IMR-90 (cell line): ENCODE data around the gene ZNF236. TPM values are rescaled to one million over a fixed set of nuclear protein-coding genes. Genes with fewer than 3 reads are reported as not detected.

Experiments
- ATAC-seq: fragments of 200-7000 bp; cut with Tn5 transposase; 2 replicates; pipeline ENCODE4 v1.9.1; 2020; ENCODE audit warnings: low read depth, mild to moderate bottlenecking, moderate library complexity
- BruUV-seq: library from RNA; stranded (reverse); fragments of 400-500 nt; replicated peaks from 2 replicates; lab custom pipeline; 2021; lab: Mats Ljungman, UMichigan
- CTCF ChIA-PET: fragments of 300-600 bp; formaldehyde crosslinking; extraction: SDS; loops from one replicate; lab custom pipeline; 2021; ENCODE audit warnings: antibody characterized with exemption; lab: Yijun Ruan, JAX
- POLR2A ChIA-PET: fragments of 300-600 bp; sonication (Branson Sonifier 250); formaldehyde crosslinking; loops from one replicate; lab custom pipeline; 2022; ENCODE audit warnings: antibody characterized with exemption; ENCODE audit not compliant: unreplicated experiment; lab: Charles Lee
- DNase-seq: peaks from one replicate; pipeline ENCODE4 v3.0.0; 2013
- H2AFZ ChIP-seq: replicated peaks from 2 replicates; pipeline ENCODE3; 2013; ENCODE audit warnings: low read length, mild to moderate bottlenecking; ENCODE audit not compliant: poor library complexity
- H2AK5ac ChIP-seq: 2 replicates; pipeline ENCODE4 v1.6.1; 2013; ENCODE audit warnings: low read depth, low read length, inconsistent platforms
- H2AK9ac ChIP-seq: replicated peaks from 2 replicates; pipeline ENCODE3; 2013; ENCODE audit warnings: mild to moderate bottlenecking, low read depth, low read length, moderate library complexity; ENCODE audit not compliant: poor library complexity
- H2BK120ac ChIP-seq: 2 replicates; pipeline ENCODE4 v1.6.1; 2013; ENCODE audit warnings: low read depth, low read length, inconsistent platforms
- H2BK15ac ChIP-seq: 3 replicates; pipeline ENCODE4 v1.6.1; 2013; ENCODE audit warnings: low read depth, low read length, inconsistent platforms
- H2BK20ac ChIP-seq: 2 replicates; pipeline ENCODE4 v1.6.1; 2013; ENCODE audit warnings: low read depth, mild to moderate bottlenecking, inconsistent platforms, low read length, moderate library complexity
- H2BK5ac ChIP-seq: 2 replicates; pipeline ENCODE4 v1.6.1; 2013; ENCODE audit warnings: mild to moderate bottlenecking, low read depth, low read length, inconsistent platforms; ENCODE audit not compliant: poor library complexity, severe bottlenecking
- H3K14ac ChIP-seq: replicated peaks from 2 replicates; pipeline ENCODE4 v1.6.1; 2013; ENCODE audit warnings: low read depth, low read length, inconsistent platforms
- H3K18ac ChIP-seq: 2 replicates; pipeline ENCODE4 v1.6.1; 2013; ENCODE audit warnings: low read depth, low read length, control low read depth
- H3K23ac ChIP-seq: 2 replicates; pipeline ENCODE4 v1.6.1; 2013; ENCODE audit warnings: low read depth, low read length, inconsistent platforms
- H3K27ac ChIP-seq: 2 replicates; pipeline ENCODE4 v1.5.1; 2013; ENCODE audit warnings: mild to moderate bottlenecking, control low read depth, low read length; ENCODE audit not compliant: insufficient read depth
- H3K27me3 ChIP-seq: 2 replicates; pipeline ENCODE4 v1.6.1; 2013; ENCODE audit warnings: low read length; ENCODE audit not compliant: control insufficient read depth, insufficient read depth
- H3K36me3 ChIP-seq: 2 replicates; pipeline ENCODE4 v1.6.1; 2013; ENCODE audit warnings: low read length, mixed read lengths; ENCODE audit not compliant: control insufficient read depth, insufficient read depth
- H3K4ac ChIP-seq: 2 replicates; pipeline ENCODE4 v1.6.1; 2013; ENCODE audit warnings: low read depth, low read length, inconsistent platforms
- H3K4me1 ChIP-seq: 2 replicates; pipeline ENCODE4 v1.6.1; 2013; ENCODE audit warnings: low read length, mixed read lengths; ENCODE audit not compliant: control insufficient read depth, insufficient read depth
- H3K4me2 ChIP-seq: 2 replicates; pipeline ENCODE4 v1.6.1; 2013; ENCODE audit warnings: low read depth, mild to moderate bottlenecking, control low read depth, low read length, moderate library complexity
- H3K4me3 ChIP-seq: 2 replicates; pipeline ENCODE4 v1.5.1; 2013; ENCODE audit warnings: low read depth, mild to moderate bottlenecking, control low read depth, low read length, moderate library complexity; ENCODE audit not compliant: insufficient read depth
- H3K56ac ChIP-seq: 2 replicates; pipeline ENCODE4 v1.6.1; 2013; ENCODE audit warnings: low read length, inconsistent platforms; ENCODE audit not compliant: insufficient read depth; ENCODE audit errors: extremely low read depth
- H3K79me1 ChIP-seq, 2 experiments: 2 replicates each; pipeline ENCODE4 v1.6.1; 2013; ENCODE audit warnings: low read length in 2 of 2, inconsistent platforms in 1 of 2, low read depth in 1 of 2
- H3K9ac ChIP-seq: 2 replicates; pipeline ENCODE4 v1.6.1; 2013; ENCODE audit warnings: low read depth, low read length, control low read depth
- H3K9me1 ChIP-seq: 2 replicates; pipeline ENCODE4 v1.6.1; 2013; ENCODE audit warnings: low read length, inconsistent platforms; ENCODE audit not compliant: insufficient read depth
- H3K9me3 ChIP-seq: 2 replicates; pipeline ENCODE4 v1.6.1; 2013; ENCODE audit warnings: low read length; ENCODE audit not compliant: control insufficient read depth, insufficient read depth
- H4K20me1 ChIP-seq: 2 replicates; pipeline ENCODE4 v1.6.1; 2013; ENCODE audit warnings: low read length, inconsistent platforms; ENCODE audit not compliant: insufficient read depth
- H4K5ac ChIP-seq: 2 replicates; pipeline ENCODE4 v1.6.1; 2013; ENCODE audit warnings: mild to moderate bottlenecking, low read depth, low read length, control low read depth
- H4K8ac ChIP-seq, 2 experiments: 2 replicates each; pipeline ENCODE4 v1.6.1; 2013; ENCODE audit warnings: low read depth in 2 of 2, low read length in 2 of 2, control low read depth in 1 of 2, inconsistent platforms in 1 of 2
- H4K91ac ChIP-seq: 2 replicates; pipeline ENCODE4 v1.6.1; 2013; ENCODE audit warnings: low read depth, low read length, inconsistent platforms; ENCODE audit not compliant: insufficient read depth
- BHLHE40 ChIP-seq: fragments of 150-350 bp; IDR thresholded peaks from 2 replicates; pipeline ENCODE4 v1.6.1; 2016; ENCODE audit warnings: mild to moderate bottlenecking, low read depth, low read length
- CEBPB ChIP-seq: IDR thresholded peaks from 2 replicates; pipeline ENCODE4 v1.6.1; 2012; ENCODE audit warnings: low read depth, low read length, improper control_type of control experiment
- CHD1 ChIP-seq: IDR thresholded peaks from 2 replicates; pipeline ENCODE4 v1.6.1; 2012; ENCODE audit warnings: low read depth, low read length, improper control_type of control experiment
- CTCF ChIP-seq: conservative IDR thresholded peaks from 2 replicates; pipeline ENCODE4 v1.5.1; 2012; ENCODE audit warnings: mild to moderate bottlenecking, low read depth, low read length, improper control_type of control experiment
- FOS ChIP-seq: fragments of 150-350 bp; IDR thresholded peaks from 2 replicates; pipeline ENCODE4 v1.6.1; 2016; ENCODE audit warnings: low read depth, low read length
- MAFK ChIP-seq: IDR thresholded peaks from 2 replicates; pipeline ENCODE4 v1.6.1; 2012; ENCODE audit warnings: low read depth, low read length, improper control_type of control experiment
- MAZ ChIP-seq: IDR thresholded peaks from 2 replicates; pipeline ENCODE4 v1.6.1; 2012; ENCODE audit warnings: low read depth, mild to moderate bottlenecking, low read length, improper control_type of control experiment, moderate library complexity, borderline replicate concordance
- MXI1 ChIP-seq: IDR thresholded peaks from 2 replicates; pipeline ENCODE4 v1.6.1; 2012; ENCODE audit warnings: low read depth, mild to moderate bottlenecking, low read length, moderate library complexity, borderline replicate concordance
- NFE2L2 ChIP-seq: fragments of 150-350 bp; IDR thresholded peaks from 2 replicates; pipeline ENCODE4 v1.6.1; 2016; ENCODE audit warnings: low read depth, mild to moderate bottlenecking, low read length
- POLR2A ChIP-seq: IDR thresholded peaks from 2 replicates; pipeline ENCODE4 v1.6.1; 2012; ENCODE audit warnings: mild to moderate bottlenecking, low read depth, low read length
- RAD21 ChIP-seq: IDR thresholded peaks from 2 replicates; pipeline ENCODE4 v1.6.1; 2012; ENCODE audit warnings: low read length, improper control_type of control experiment
- RCOR1 ChIP-seq: IDR thresholded peaks from 2 replicates; pipeline ENCODE4 v1.6.1; 2012; ENCODE audit warnings: mild to moderate bottlenecking, low read length, improper control_type of control experiment; ENCODE audit not compliant: insufficient replicate concordance
- RFX5 ChIP-seq: IDR thresholded peaks from 2 replicates; pipeline ENCODE4 v1.8.0; 2012; ENCODE audit warnings: low read depth, mild to moderate bottlenecking, low read length, moderate library complexity
- USF2 ChIP-seq: fragments of 150-350 bp; IDR thresholded peaks from 2 replicates; pipeline ENCODE4 v1.6.1; 2017; ENCODE audit warnings: mild to moderate bottlenecking, antibody characterized with exemption, low read length, low read depth
- WGBS, 2 experiments: methylation state at CpG; one replicate each; pipeline versions ENCODE4 v1.1.5 to v1.1.7; 2013; ENCODE audit warnings: missing lambda C conversion rate in 2 of 2; ENCODE audit not compliant: insufficient read length in 1 of 2; ENCODE audit errors: extremely low coverage in 2 of 2; 5-methylcytosine and 5-hydroxymethylcytosine counted together
- dilution Hi-C: fragments of 300-500 bp; cut with HindIII; formaldehyde crosslinking; loops from one replicate; pipeline ENCODE4 v1.14.3; 2018; ENCODE audit warnings: low sequenced_read_pairs; ENCODE audit not compliant: unreplicated experiment
- in situ Hi-C: fragments of 300-500 bp; cut with MboI; formaldehyde crosslinking; loops from 3 replicates; pipeline ENCODE4 v1.14.3; 2019; ENCODE audit warnings: low sequenced_read_pairs, inconsistent platforms, mixed read lengths
- intact Hi-C: fragments of 100-400 bp; cut with micrococcal nuclease; formaldehyde crosslinking; loops from 2 replicates; pipeline ENCODE4 v1.10.0; 2022
- polyA plus RNA-seq, 3 experiments: library from polyadenylated mRNA; depleted of rRNA; stranded (reverse); fragments of >200 nt; gene quantifications; 2 replicates each; pipeline ENCODE4 v1.2.3, GENCODE V29; 2012; ENCODE audit warnings: low replicate concordance in 1 of 3
- total RNA-seq: library from RNA; depleted of rRNA; stranded (reverse); fragments of >200 nt; gene quantifications from 2 replicates; pipeline ENCODE4 v1.2.3, GENCODE V29; 2012
- TF ChIP-seq, protein P1 (sequence below): fragments of 150-350 bp; IDR thresholded peaks from 2 replicates; pipeline ENCODE4 v1.6.1; 2016; ENCODE audit warnings: low read depth, mild to moderate bottlenecking, low read length, moderate library complexity, borderline replicate concordance

The ZNF236 gene
- total and polyA plus RNA-seq, 2 of the 4 experiments (the other 2 are of a cell fraction): 3.6 to 9.7 TPM

DNA sequence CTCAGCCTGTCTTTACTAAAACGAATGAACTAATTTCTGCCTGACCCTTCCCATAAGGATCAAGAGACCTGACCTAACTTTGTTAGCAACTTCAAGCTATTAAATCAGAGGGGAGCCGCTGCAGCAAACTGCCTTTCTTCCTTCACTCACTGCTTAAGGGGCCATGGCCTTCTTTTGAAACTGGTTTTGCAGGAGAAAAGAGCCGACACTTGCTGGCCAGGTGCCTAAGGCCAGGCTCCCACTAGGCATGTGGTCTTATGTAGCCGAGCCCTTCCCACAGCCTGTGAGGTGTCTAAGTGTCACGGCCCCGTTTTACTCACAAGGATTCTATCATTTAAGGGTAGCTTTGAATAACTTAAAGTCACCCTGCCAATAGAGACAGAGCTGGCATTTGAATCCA lies 130.8 kb downstream of the ZNF236 start:
- POLR2A ChIA-PET: no interaction called here

More for the DNA sequence above, 130.8 kb downstream of the ZNF236 start:
- Histone ChIP-seq H3K18ac (no peak overlapping the region), H3K9me3 (no peaks in the 10 kb centered on the region), H3K9me1 (peaks cover 8% of the 10 kb centered on the region), H2AK9ac (no peak overlapping the region), H3K56ac (no peak overlapping the region), H3K27ac (no peak overlapping the region), H3K23ac (no peak overlapping the region), H4K5ac (no peak overlapping the region), H2BK5ac (no peak overlapping the region), H2AFZ (no peak overlapping the region), H3K4me3 (no peak overlapping the region), H3K36me3 (peaks cover 31% of the 10 kb centered on the region), H2BK20ac (no peak overlapping the region), H2AK5ac (no peak overlapping the region), H4K8ac (no peak overlapping the region), H4K20me1 (no peaks in the 10 kb centered on the region), H3K27me3 (no peaks in the 10 kb centered on the region), H3K4me2 (no peak overlapping the region), H2BK120ac (no peak overlapping the region), H3K4ac (no peak overlapping the region), H3K4me1 (no peaks in the 10 kb centered on the region; the same call in 1 of the 2 replicates), H3K9ac (no peak overlapping the region), H2BK15ac (no peak overlapping the region), H4K91ac (no peak overlapping the region), H3K14ac (no peak overlapping the region), H3K79me1 (no peaks in the 10 kb centered on the region)
- CTCF ChIA-PET: no interaction called here
- no TSS peak for BruUV-seq
- WGBS, 2 experiments: no CpG with 5 or more reads among the region's 6 CpGs
- intact Hi-C loops (no loop called here), dilution Hi-C loops (no loop called here), in situ Hi-C loops (no loop called here)
- DNase-seq (no peak), ATAC-seq (no peak)
- TF ChIP-seq CTCF: no peak
- no peak for TF ChIP-seq RAD21
- no peak for TF ChIP-seq USF2
- no peak for TF ChIP-seq MXI1
- no peak for TF ChIP-seq MAFK
- TF ChIP-seq, protein P1, sequence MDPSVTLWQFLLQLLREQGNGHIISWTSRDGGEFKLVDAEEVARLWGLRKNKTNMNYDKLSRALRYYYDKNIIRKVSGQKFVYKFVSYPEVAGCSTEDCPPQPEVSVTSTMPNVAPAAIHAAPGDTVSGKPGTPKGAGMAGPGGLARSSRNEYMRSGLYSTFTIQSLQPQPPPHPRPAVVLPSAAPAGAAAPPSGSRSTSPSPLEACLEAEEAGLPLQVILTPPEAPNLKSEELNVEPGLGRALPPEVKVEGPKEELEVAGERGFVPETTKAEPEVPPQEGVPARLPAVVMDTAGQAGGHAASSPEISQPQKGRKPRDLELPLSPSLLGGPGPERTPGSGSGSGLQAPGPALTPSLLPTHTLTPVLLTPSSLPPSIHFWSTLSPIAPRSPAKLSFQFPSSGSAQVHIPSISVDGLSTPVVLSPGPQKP: no peak
- no peak for TF ChIP-seq NFE2L2
- TF ChIP-seq RCOR1: no peak
- TF ChIP-seq CEBPB: no peak
- no peak for TF ChIP-seq CHD1
- TF ChIP-seq RFX5: no peak
- no peak for TF ChIP-seq BHLHE40
- no peak for TF ChIP-seq POLR2A
- no peak for TF ChIP-seq FOS
- no peak for TF ChIP-seq MAZ
